Measurements from ENCODE around the gene PTK7.

Gene PTK7

GRCh38 chr6:43086022-43086658 is 10.0 kb downstream of the PTK7 start:
- no peak for DNase-seq (ENCODE audit: low spot score)

GRCh38 chr6:43088654-43089056 is 12.5 kb downstream of the PTK7 start:
- DNase-seq (ENCODE audit: low spot score), result no peak

GRCh38 chr6:43089467-43089866 is 13.4 kb downstream of the PTK7 start:
- no peak for DNase-seq (ENCODE audit: low spot score)

- DNase-seq (ENCODE audit: low spot score), result no peak
These were observed 13.9 kb downstream of the PTK7 start for GRCh38 chr6:43089874-43090558.

- no peak for DNase-seq (ENCODE audit: low spot score)
These were observed 14.4 kb downstream of the PTK7 start for GRCh38 chr6:43090559-43090956.

- DNase-seq (ENCODE audit: low spot score), result no peak
These were observed 14.9 kb downstream of the PTK7 start for GRCh38 chr6:43091020-43091419.

- DNase-seq (ENCODE audit: low spot score), result no peak
These were observed 15.4 kb downstream of the PTK7 start for GRCh38 chr6:43091436-43091991.

- no peak for DNase-seq (ENCODE audit: low spot score)
These were observed 16.5 kb downstream of the PTK7 start for GRCh38 chr6:43092635-43093034.

GRCh38 chr6:43093436-43094289 is 17.5 kb downstream of the PTK7 start:
- DNase-seq (ENCODE audit: low spot score), result peak; percentile 14

GRCh38 chr6:43095939-43096338 is 19.8 kb downstream of the PTK7 start:
- DNase-seq (ENCODE audit: low spot score), result no peak

- no peak for DNase-seq (ENCODE audit: low spot score)
These were observed 20.5 kb downstream of the PTK7 start for GRCh38 chr6:43096451-43097097.

GRCh38 chr6:43097098-43097489 is 21.0 kb downstream of the PTK7 start:
- no peak for DNase-seq (ENCODE audit: low spot score)

- DNase-seq (ENCODE audit: low spot score), result no peak
These were observed 21.4 kb downstream of the PTK7 start for GRCh38 chr6:43097502-43097901.

- DNase-seq (ENCODE audit: low spot score), result no peak
These were observed 25.4 kb downstream of the PTK7 start for GRCh38 chr6:43101497-43101896.

GRCh38 chr6:43103253-43103876 is 27.3 kb downstream of the PTK7 start:
- no peak for DNase-seq (ENCODE audit: low spot score)

- no peak for DNase-seq (ENCODE audit: low spot score)
These were observed 29.6 kb downstream of the PTK7 start for GRCh38 chr6:43105538-43106222.

GRCh38 chr6:43107344-43108062 is 31.4 kb downstream of the PTK7 start:
- no peak for DNase-seq (ENCODE audit: low spot score)

- DNase-seq (ENCODE audit: low spot score), result no peak
These were observed 37.5 kb downstream of the PTK7 start for GRCh38 chr6:43113431-43114260.

GRCh38 chr6:43115365-43115764 is 39.3 kb downstream of the PTK7 start:
- DNase-seq (ENCODE audit: low spot score), result no peak

All from pons (tissue), 1 donor.